GM19239 (cell line): ENCODE results near the gene EPS8L3.
"Not testable (repeated sequence)": the region's sequence is repeated elsewhere in the genome, so short reads cannot be mapped to it uniquely, and the experiment has no call there.

ENCODE experiments used
- DNase-seq: peaks from one replicate; pipeline ENCODE4 v3.0.0; 2011; ENCODE audit warnings: low spot score; ENCODE audit not compliant: insufficient read length
- FAIRE-seq: peaks from 2 replicates; lab custom pipeline; 2011; peaks lifted over from hg19 to GRCh38; lab: Jason Lieb, UNC

The EPS8L3 gene

DNA sequence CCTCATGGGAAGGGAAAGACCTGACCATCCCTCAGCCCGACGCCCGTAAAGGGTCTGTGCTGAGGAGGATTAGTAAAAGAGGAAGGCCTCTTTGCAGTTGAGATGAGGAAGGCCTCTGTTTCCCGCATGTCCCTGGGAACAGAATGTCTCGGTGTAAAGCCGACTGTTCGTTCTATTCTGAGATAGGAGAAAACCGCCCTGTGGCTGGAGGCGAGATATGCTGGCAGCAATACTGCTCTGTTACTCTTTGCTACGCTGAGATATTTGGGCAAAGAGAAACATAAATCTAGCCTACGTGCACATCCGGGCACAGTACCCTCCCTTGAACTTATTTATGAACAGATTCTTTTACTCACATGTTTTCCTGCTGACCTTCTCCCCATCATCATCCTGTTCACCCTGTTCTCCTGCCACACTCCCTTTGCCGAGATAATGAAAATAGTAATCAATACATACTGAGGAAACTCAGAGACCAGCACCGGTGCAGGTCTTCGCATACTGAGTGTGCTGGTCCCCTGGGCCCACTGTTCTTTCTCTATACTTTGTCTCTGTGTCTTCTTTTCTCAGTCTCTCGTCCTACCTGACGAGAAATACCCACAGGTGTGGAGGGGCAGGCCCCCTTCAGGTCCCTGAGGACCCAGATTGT is 3.4 kb upstream of the EPS8L3 start:
- DNase-seq, FAIRE-seq: not testable (repeated sequence)

DNA sequence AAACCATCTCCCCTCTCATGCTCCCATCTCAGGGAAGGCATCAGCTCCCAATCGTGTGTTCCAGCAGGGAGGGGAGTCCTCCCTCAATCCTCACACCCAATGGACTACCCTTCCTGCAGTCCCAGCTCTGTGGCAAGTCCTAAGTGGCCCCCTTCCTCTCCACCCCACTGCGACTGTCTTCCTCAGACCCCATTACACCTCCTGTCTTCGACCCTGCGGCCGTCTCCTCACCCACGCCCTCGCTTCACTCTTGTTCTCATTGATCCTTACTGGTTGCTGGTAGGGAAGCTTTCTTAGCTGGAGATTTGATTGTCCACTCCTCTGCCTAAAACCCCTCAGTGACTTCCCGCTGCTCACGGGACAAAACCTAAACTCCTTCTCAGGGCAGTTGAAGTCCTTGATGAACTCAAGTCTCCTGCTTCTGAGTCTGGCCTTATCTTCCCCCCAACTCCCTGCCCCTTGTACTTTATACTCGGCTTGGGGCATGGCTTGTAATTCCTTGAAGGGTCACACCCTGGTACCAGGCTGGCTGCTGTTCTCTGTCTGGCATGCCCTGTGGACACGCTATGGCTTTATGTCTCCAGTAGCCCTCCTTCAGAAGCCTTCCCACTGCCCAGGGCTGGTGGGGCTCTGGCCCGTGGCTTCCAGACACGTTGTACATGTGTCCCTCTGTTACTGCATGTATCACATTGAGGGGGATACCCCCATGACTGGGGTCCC is 2.3 kb upstream of the EPS8L3 start:
- FAIRE-seq (no peak), DNase-seq (no peak)

DNA sequence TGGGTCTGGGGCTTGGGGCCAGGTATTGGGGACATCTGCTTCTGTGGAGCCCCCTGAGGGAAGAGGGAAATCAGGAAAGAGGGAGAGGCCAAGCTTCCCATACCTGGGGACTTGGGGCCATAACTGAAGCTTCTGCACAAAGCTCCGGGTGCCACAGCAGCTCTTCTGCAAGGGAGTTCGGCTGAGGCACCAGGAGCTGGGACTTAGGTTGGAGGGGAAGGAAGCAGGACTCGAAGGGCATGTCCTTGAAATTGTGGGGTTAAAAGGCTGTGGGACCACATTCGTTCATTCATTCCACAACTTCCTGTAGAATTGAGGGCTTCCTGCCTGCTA is 1.7 kb upstream of the EPS8L3 start:
- FAIRE-seq: no peak

DNA sequence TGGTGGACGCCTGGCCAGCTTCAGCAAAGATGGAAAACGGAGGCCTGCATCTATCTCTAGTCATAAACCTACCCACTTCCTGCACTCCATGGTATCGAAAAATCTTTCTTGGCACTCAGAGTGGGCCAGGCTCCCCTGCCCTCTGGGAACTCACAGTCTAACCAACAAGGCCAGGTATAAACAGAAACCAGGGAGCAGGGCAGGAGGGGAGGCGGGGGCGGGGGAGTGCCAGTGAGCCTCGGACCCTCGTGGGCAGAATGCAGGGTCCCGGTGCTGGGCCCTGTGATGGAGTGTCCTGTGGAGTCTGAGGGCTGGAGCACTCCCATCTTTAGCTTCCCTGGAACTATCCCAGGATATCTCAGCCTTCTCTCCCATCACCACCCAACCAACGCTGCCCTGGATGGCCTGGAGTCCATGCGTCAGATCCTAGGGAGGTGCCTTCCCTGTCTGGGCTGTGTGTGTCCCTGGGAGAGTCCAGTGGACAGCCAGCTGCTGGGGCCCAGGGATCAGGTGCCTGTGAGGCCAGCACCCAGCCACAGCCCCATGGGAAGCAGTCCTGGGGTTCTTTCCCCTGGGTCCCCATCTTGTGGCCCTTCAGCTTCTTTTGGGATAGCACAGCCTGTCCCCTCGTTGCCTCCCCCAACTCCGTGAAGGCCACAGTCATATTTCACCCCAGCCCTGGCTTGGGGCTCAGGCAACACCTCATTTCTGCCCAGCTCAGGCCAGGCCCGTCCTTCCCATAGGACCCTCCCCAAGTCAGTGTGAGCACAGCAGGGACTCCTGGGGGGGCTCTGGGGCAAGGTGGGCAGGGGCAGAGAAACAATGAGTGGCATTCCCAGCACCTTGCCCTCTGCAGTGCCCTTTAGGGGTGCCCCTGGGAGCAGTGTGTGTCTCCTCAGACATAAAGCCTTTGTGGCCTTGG is 1.1 kb upstream of the EPS8L3 start:
- FAIRE-seq (no peak), DNase-seq (no peak)

More for the DNA sequence above, 1.7 kb upstream of the EPS8L3 start:
- DNase-seq: no peak

DNA sequence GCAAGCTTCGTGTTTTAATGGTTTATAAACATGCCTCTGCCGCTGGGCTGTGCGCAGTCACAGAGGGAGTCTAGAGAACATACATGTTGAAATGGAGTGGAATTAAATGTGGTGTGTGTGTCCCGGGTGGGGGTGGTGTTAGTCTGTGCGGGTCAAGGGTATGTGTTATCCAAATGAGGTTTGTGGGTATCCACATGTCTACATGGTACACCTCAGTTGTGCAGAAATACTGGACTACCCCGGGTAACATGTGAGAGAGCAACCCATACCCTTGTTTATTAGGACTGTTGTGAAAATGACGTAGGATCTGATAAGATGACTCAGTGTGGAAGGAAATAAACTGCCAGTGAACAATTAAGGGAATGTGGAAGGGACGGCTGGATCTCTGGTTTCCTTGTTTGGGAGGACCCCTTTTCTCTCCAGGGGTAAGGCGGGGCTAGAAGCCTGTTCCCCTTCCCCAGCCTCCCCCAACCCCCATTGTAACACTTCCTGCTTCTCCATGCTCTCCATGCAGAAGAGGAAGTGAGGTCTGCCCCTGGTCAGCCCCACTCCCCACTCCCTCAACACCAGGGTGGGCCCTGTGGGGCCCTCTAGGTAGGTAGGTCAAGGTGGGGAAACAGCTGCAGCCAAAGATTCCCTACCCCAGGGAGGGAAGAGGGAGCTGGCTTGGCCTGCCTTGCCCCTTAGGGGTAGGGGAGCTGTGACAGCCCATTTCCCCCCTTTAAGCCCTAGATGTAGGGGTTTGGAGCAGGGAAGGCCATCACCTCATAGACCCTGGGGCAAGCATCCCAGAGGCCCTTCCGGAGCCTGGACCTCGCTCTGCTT is 690 bp downstream of the EPS8L3 start:
- no peak for DNase-seq
- FAIRE-seq: no peak

DNA sequence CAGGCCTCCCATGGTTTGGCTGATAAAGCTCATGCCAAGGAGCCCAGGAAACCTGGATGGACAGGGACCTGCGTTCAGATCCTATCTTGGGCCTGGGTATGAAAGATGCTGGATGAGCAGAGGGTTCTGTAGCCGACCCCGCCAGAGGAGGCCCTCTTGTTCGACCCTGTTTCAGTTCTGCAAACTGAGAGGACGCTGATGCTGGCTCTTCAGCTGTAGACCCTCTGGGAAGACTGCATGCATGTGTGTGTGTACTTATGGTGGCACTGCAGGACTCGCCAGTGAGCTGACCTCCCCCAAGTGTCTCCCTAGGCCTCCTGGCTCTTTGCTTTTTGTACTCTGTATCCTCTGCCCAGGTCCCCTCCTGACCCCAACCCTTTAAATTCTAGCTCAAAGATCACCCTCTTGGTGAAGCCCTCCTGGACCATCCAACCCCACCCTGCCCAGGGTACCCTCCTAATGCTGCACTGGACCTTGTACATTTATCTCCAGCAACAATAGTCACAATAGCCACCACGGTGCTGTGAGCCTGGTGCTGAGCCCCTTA is 1.6 kb downstream of the EPS8L3 start:
- FAIRE-seq (no peak), DNase-seq (no peak)

DNA sequence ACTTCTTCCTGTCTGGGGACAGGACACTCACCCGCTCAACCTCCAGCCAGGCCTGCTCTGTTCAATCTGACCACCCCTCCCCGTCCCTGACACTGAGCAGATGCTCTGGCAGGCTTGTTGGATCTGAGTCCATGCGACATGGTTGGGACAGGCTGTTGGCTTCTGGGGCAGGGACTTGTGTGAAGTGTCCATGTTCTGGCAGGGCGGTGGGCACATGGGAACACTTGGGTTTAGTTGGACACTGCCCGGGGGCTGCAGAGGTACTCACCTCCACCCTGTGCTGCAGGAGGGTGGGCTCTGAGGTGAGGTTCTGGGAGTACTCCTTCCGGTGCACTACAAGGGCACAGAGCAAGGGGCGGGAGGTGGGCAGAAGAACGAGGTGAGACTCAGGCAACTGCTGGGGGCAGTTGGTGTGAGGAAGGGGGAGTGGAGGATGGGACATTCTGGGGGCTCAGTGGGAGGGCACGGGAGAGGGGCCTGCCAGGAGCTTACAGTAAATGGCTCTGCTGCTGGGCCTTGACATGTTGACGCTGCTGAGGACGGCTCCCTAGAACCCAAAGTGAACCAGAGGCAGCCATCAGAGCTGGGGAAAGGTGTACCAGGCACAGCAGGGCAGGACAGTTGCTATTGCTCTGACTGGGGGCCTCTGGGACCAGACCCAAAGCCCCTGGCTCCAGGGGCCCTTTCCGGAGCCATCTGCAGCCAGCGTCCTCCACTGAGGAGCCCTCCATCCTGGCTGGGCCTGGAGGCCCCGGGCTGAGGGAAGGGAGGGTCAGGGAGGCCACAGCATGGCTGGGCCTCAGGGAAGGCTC is 2.3 kb downstream of the EPS8L3 start:
- DNase-seq (no peak), FAIRE-seq (no peak)

DNA sequence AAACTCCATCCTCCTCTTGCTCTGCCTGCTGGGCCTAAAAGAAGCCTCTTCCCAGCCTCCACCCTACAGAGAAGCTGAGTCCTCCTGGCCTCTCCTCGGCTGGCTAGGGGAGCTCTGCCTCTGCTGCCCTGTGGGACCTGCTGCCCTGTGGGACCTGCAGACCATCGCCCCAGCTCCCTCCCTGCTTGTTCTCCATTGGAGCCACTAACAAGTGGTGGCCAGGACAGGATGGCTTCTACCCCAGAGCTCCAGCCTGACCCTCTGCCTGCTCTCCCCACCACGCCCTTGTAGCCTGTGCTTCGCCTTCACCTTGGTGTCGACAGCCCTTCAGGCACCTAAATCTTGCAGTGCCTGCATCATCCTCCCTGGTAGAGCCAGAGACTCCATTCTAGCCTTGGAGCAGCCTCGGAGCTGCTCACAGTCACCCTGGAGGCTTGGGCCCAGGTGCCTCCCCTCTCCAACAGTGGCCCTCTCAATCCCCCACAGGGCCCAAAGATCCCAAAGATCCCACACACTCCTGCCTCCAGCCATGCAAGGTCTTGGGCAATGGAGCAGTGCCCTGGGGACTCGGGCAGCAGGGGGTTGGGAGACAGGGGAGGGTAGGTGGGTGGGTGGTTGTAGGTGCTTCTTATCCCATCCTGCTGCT is 3.0 kb downstream of the EPS8L3 start:
- no peak for DNase-seq
- FAIRE-seq: no peak

DNA sequence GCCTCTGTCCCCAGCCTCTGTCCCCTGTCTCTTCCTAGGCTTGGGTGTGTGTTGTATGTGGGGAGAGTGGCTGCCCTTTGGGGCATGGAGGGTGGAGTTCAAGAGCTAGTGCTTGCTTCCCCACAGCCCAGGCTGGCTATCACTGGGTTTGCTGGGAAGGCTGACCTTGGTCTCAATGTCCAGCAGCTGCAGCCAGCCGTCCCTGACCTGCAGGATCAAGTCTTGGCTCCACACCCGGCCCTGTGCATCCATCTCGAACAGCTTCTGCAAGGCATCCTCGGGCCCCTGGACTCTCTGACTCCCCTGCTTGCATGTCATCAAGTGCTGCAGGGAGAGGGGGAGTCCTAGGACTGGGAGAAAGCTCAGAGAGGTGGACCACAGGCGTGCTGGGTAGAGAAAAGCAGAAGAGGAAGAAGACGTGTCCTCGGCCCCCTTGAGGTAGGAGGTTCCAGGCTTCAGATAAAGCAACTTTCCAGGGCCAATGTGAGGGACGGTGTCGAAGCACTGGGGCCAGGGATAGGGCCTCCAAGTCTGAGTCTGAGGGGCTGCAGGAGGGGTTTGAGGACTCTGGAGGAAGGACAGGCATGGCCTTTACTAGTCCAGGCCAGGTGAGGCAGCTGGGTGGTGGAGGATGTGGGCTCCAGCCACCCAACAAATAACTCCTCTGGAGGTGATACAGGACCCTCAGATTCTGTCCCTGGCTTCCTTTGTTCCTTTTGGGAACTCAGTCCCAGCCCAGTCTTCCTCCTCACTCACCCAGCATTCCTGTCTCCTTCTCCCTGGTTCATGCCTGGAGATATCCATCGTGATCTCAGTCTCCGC is 4.0 kb downstream of the EPS8L3 start:
- DNase-seq (no peak), FAIRE-seq (no peak)

DNA sequence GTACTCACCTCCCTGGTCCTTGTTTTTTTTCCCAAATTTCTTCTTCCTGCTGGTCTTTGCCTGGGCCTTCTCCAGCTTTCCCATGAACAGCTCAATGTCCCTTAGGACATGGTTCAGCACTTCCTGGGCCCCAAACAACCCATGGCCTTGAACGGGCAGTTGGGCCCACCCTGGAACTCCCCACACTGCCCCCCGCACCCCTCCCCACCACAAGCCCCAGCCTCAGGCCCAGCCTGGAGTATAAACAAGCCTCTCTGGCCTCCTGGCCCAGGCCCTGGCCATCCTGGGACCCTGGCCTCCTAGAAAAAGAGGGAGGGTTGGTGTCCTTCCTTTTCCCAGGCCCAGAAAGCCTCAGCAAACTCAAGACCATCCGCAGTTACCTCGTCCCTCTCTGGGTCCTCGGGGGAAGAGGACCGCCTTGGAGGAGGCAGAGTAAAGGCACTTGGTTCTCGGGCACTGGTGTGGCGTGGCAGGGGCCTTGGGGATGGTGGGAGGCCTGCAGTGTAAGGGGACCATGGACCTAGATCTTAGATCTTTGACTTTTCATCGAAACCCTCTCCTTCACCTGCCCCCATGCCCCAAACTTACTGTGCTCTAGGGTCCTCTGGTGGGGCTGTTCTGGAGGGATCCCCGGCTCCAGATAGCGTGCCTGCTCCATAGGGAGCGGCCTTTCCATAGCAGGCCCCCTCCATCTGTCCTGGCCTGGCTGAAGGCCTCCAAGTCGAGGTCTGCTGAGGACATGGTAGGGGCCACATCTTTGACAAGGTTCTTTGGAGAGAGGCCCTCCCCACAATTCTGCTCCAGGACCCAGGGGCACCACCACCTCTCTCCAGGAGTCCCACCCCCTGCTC is 5.6 kb downstream of the EPS8L3 start:
- DNase-seq: no peak
- no peak for FAIRE-seq

DNA sequence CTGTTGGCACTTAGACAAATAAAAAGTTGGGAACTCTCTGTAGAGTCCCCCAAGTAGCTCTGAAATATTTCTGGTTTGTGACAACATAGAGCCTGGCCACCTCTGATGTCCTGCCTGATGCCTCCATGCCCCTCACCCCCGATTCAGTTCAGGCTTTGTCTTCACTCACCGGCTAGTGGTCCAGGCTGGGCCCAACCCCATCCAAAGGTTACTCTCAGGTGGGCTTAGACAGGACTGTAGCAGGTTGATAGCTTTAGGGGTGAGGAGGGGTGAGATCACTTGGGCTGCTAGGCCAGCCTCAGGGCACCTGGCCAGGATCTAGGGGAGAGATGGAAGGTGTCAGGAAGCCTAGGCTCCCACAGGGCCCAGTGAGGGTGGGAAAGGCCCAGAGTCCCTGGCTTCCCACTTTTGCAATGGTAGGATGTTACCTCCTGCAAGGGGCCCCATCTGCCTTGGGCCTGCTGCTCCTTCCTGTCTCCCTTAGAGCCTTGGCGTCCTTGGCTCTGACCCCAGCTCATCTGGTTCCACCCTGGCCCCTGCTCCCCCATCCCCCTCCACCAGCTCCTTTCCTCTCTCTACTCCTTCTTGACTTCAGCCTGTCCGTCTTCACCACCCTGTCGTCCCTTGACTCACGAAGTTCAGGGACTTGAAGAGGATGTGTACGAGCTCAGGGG is 6.7 kb downstream of the EPS8L3 start:
- DNase-seq (no peak), FAIRE-seq (no peak)

DNA sequence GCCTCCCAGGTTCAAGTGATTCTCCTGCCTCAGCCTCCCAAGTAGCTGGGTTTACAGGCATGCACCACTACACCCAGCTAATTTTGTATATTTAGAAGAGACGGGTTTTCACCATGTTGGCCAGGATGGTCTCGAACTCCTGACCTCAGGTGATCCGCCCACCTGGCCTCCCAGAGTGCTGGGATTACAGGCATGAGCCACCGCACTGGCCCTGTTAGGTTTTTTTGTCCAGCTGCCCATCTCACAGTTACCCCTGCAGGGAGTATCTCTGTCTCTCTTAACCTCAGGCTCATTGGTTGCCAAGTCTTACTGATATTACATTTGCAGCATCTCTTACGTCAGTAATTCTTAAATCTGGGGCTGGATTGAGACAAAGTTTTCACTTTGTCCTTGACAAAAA is 7.4 kb downstream of the EPS8L3 start:
- not testable (repeated sequence) for FAIRE-seq, DNase-seq

DNA sequence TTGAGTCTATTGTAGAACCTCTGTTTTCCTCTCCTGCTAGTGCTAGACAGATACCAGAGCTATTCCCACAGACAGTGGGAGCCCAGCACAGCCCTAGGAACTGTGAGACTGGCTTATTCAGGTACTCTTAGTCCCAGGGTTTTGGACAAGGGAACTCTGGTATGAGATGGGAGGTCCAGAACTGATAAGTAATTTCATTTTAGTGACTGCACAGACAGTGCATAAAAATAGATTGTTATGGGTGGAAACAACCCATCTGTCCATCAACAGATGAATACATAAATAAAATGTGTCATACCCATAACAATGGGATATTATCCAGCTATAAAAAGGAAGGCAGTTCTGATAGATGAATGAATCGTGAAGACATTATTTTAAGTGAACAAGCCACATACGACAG is 9.0 kb downstream of the EPS8L3 start:
- DNase-seq (no peak), FAIRE-seq (no peak)

DNA sequence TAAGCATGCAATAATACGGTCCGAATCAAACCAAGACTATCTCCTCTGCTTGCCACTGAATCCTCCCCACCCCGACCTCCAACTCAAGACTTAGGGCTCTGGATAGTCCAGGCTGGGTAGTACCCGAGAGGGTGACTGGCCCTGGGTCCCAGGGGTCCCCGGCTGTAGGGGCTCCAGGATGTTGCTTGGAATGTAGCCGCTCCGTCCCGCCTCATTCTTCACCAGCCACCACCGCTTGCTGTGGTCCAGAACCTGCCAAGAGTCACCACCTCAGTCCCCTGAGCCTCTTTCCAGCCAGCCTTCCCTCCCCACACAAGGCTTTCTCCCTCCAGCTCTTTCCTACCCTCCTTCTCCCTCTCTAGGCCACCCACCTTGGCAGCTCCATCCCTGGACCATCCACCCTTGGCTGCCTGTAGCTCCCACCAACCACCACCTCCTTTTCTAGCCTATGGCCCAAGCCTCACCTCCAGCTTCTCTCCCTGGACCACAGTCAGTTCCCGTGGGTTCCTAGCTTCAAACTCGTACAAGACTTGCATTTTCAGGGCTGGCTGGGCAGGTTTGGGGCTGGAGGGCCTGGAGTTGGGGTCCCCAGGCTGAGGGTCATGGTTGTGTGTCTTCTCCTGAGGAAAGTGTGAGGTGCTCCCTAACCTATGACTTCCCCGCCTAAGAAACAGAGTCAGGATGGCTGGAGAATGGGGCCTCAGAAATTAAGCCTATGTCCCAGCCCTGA is 12.0 kb downstream of the EPS8L3 start:
- DNase-seq (no peak), FAIRE-seq (no peak)

DNA sequence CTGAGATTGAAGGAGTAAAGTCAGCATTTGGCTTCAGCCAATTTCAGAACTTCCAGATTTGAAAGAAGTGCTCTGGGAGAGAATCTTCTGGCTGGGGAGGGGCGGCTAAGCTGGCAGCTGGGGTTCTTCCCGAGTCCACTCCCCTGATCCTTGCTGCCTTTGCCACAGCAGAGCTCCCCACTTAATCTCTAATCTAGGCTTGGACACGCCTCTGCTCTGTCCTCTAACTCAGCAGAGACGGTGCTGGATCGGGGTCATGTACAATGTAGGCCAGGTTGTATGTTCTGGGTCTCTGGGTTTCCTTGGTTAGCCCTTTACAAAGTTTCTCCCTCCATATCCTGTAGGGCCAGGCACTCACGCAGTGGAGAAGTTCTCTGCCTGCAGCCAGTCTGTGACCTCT is 12.8 kb downstream of the EPS8L3 start:
- DNase-seq: no peak
- no peak for FAIRE-seq
